SK-N-SH (cell line): Measurements from ENCODE around the gene HSD17B11.

Experiments
- CTCF ChIP-seq: fragments of 200-600 bp; sonication (generic); IDR thresholded peaks from 2 replicates; pipeline ENCODE4 v1.6.1; 2017; ENCODE audit warnings: antibody characterized with exemption, mild to moderate bottlenecking, moderate library complexity
- ELF1 ChIP-seq: IDR thresholded peaks from 2 replicates; pipeline ENCODE4 v1.4.0; 2012
- EP300 ChIP-seq, 2 experiments: IDR thresholded peaks; 2 replicates each; pipeline versions ENCODE4 v1.4.0 to v1.6.1; 2012; ENCODE audit warnings: borderline replicate concordance in 1 of 2, low read depth in 1 of 2, low read length in 1 of 2
- MXI1 ChIP-seq: IDR thresholded peaks from 2 replicates; pipeline ENCODE4 v1.6.1; 2012; ENCODE audit warnings: mild to moderate bottlenecking, low read depth, low read length, improper control_type of control experiment
- USF2 ChIP-seq: fragments of 150-350 bp; IDR thresholded peaks from 2 replicates; pipeline ENCODE4 v1.6.1; 2017; ENCODE audit warnings: antibody characterized with exemption, low read length, low read depth, borderline replicate concordance

- TF ChIP-seq MXI1 (no peak), EP300 (IDR thresholded peaks at IDR 0.05; ENCODE audit: borderline replicate concordance in 1 of 2, low read depth in 1 of 2, low read length in 1 of 2) (no peak), USF2 (no peak), CTCF (no peak), ELF1 (no peak)
Measured at GRCh38 chr4:87399954-87400353, 9.0 kb upstream of the HSD17B11 start.
